HG03066 (cell line): ENCODE measurements around the gene CCDC85C.

Source experiments
- ATAC-seq: cut with Tn5 transposase; IDR thresholded peaks from one replicate; pipeline ENCODE4 v1.9.1; 2021; ENCODE audit warnings: low read depth; ENCODE audit not compliant: unreplicated experiment

CCDC85C gene

GRCh38 chr14:99609245-99610170 lies 5.5 kb upstream of the CCDC85C start:
- no peak for ATAC-seq

DNA sequence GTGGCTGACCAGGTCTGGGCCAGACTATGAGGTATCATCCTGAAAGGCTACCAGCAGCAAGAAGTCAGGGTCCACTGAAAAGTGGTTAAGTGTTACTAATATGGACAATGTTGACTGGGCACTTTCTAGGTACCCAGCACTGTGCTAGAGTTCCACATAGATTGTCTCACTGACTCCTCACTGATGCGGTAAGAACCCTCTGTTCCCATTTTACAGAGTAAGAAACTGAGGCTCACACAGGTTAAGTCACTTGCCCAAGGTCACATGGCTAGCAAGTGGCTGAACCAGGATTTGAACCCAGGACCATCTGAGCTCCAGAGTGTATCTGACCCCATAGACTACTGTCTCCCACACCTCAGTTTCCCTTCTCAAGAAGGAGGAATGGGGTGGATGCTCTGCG lies 4.6 kb upstream of the CCDC85C start:
- no peak for ATAC-seq

- no peak for ATAC-seq
Observed at GRCh38 chr14:99606359-99606758, 2.4 kb upstream of the CCDC85C start.

DNA sequence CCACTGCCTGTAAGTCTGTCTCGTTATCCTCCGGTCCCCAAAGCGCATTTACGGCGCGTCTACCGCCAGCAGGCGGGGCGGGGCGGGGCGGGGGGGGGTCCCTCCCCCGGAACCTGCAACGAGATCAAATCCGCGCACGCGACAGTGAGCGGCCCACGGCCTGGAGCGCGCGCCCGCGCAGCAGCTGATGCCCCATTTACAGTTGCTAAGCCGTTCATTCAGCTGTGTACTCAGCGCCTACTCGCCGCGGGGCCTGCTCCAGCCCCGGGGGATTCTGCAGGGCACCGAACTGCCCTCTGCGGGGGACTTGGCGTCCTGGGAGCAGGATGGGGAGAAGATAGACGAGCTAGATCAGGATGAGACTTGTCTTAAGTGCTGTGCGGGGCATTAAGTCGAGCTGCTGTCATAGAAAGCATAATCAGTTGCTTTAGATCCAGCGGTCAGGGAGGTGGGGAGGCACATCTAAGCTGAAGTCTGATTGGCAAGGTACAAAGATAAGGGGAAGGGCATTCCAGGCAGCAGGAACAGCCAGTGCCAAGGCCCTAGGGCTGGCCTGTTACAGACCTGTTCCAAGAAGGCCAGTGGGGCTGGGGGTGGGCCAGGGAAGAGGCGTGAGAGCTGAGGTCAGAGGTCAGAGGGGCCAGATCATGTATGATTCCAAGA lies 1.4 kb upstream of the CCDC85C start:
- ATAC-seq = no peak

- ATAC-seq = peak; percentile 32
Observed at GRCh38 chr14:99604766-99605298, 825 bp upstream of the CCDC85C start.

GRCh38 chr14:99604278-99604765 lies 315 bp upstream of the CCDC85C start:
- peak; percentile 80 for ATAC-seq

DNA sequence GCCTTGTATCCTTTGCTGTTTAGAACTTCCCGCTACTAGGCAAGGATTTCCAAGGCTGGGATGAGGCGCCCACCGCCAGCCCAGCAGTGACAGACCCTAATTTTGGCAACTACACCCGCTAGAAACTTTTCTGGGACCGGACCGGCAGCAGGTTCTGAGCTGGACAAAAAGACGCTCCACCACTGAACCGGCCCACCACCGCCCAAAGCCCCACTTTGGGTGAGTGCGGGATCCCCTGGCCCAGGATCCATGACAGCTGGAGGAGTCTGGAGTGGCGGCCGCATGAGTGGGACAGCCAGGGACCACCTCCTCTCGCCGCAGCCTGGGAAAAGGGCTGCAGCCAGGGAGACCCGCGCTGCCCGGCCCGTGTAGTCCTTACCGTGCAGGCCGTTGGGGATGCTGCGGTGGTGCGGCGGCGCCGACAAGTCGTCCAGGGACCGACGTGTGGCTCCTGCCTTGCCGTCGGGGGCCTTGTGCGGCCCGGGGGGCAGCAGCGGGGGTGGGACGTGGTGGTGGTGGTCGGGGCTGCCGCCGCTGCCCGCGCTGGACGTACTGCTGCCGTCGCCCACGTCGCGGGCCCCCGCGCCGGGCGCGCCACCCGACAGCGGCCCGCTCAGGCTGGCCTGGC lies 1.1 kb downstream of the CCDC85C start:
- no peak for ATAC-seq

DNA sequence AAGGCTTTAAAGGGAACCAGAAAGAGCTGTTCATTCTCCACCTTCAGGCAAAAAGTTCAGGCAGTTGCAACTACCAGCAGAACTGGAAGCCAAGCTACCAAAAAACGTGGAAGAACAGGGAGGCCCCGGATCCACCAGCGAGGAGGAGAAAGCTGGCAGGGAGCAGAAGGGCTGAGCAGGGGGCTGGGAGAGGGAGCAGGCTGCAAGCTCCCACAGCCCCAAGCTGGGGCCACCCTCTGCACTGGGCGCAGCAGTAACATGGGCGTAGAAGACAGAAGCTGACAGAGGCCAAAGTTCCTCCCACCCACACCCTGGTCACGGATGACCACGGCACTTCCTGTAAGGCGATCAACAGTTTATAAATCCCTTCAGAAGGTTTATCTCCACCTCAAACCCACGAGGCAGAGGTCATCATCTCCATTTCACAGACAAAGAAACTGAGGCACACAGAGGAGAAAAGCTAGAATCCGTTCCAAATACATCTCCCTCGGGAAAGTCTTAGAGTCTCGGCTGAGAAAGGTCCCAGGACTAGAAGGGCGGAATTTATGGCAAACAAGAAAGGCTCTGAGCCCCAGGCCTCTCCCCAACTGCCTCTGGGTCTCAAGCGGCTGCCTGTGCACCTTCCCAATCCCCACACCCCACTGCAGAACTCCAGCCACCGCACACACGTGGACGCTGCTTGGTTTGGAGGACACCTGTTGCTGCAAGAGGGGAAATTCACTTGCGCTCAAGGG lies 1.8 kb downstream of the CCDC85C start:
- ATAC-seq = no peak

DNA sequence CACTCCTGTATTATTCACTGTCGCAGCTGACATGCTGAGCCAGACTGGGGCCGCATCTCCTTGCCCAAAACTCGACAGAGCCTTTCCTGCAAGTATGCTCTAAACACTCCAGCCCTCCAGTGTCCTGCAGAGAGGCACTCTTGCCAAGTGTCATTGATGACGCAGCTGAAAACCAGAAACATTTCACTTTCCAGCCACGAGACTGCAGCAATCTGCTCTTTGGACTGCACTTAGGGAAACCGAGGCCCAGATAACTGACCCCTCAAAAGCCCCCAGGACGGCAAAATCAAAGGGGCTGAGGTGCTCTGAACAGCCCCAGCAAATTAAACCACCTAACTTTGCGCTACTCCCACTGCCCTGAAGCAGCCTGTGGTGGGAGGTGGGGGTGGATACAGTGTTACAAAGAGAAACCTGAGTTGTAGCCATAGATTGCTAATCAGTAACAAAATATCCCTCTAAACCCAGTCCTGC lies 2.6 kb downstream of the CCDC85C start:
- no peak for ATAC-seq

DNA sequence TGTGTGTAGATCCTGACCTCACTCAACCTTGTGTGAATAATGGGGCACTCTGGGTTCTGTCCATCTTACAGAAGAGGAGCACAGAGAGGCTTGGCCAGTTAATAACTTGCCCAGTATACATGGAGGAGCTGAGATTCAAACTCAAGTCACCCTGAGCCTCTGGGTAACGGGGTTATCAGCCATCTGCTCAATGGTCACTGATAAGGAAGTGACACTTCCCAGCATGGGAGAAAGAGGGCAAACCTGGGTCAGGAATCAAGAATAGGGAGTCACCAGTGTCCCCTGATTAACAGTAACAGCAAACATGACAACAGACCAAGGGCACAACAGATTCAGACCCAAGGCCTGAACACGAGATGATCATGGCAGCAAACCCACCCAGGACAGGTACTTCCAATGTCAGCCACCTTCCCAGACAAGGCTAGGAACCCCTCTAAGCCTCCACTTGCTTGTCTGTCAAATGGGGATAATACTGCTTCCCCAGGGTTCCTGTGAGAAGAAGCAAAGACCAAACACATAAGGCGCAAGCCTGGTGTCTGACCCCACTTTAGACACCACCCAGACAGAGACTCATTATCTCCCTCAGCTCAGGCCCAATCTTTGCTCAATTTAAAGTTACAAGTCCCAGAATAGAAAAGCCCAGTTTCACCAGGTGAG lies 3.6 kb downstream of the CCDC85C start:
- no peak for ATAC-seq

DNA sequence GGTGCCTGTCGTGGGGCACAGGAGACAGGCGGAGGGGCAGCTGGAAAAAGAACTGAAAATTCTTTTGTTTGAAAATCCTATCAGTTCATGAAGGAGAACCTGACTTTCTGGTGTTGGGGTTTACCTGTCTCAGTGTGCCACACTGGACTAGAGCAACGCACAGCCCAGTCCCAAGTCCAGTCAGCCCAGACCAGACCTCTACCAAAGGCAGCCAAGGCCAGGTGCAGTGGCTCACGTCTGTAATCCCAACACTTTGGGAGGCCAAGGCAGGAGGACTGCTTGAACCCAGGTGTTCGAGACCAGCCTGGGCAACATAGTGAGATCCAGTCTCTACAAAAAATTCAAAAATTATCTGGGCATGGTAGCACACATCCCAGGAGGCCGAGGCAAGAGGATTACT lies 4.6 kb downstream of the CCDC85C start:
- no peak for ATAC-seq

DNA sequence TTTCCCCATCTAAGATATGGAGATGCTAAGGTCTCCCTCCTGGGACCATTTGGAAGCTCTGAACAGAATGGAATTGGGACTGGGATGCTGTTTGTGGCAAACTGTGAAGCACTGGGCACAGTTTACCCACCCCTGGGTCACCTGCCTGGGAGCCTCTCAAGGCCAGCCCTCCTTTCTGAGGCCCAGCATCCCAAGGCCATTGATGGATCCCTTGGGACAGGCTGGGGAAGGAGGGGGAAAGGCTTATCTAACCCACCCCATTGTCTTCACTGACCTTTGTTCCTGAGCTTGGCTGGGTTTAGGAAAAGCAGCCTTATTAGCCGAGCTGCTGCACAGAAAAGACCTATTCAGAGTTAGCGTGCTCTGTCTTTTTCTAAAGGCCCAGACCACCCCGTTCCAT lies 5.2 kb downstream of the CCDC85C start:
- no peak for ATAC-seq

DNA sequence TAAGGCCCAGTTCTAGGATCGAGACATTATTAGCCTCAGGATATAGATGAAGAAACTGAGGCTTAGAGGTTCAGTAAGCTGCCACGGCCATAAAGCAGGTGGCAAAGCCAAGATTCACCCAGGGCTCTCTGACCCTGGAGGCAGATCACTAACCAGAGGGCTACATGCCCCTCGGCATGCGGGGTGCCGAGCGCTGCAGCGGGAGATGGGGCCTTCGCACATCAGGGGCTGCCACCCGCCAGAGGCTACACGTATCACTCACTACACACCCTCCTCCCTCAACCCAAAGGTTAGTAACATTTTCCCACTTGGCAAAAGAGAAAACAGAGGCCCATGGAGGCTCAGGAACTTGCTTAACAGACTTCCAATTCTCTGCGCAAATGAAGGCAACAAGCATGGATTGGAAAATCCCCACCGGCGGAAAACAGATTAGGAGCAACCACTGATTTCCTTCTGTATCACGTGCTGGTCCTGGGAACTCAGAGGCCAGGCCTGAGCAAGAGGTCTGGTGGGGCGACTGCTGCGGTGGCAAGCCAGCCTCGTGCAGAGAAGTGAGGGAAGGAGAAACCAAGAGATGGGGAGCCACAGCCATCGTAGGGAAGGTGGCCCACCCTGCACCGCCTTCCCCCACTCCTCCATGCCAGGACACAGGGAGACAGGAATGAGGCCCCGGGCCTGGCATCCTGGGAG lies 6.0 kb downstream of the CCDC85C start:
- no peak for ATAC-seq

DNA sequence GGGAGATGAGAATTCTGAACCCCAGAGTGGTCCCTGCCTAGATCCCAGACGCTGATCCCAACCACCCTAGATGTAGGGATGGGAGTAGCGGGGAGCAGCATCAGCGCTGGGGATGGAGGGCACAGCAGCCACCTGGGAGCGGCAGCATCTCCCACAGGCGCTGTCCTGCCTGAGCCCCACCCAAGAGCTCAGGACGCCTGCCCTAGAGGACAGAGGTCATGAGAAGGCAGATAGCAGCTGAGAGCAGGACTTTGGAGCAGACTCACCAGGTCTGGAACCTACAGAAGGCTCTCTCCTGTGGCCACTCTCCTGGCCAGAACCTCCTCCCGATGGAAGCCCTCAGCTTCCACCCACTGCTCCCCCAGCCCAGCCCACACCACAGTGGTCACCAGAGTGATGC lies 7.2 kb downstream of the CCDC85C start:
- no peak for ATAC-seq

GRCh38 chr14:99596071-99596627 lies 7.9 kb downstream of the CCDC85C start:
- no peak for ATAC-seq

DNA sequence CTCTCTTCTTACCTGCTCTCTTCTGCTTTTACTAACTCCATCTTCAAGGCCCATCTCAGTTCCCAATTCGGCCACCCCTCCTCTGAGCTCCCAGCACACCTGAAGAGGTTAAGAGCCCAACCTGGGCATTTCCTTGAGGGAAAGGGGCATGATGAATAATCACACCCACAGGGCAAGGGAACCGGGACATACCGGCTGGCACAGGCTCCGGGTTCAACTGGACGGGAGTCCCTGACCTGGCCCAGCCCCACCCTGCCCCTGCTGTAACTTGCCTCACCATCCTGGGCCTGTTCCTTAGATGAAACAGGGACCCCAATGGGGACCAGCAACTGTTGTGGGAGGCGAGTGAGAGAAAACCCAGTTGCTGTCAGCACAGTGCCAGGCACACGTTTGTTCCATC lies 8.5 kb downstream of the CCDC85C start:
- ATAC-seq = no peak

DNA sequence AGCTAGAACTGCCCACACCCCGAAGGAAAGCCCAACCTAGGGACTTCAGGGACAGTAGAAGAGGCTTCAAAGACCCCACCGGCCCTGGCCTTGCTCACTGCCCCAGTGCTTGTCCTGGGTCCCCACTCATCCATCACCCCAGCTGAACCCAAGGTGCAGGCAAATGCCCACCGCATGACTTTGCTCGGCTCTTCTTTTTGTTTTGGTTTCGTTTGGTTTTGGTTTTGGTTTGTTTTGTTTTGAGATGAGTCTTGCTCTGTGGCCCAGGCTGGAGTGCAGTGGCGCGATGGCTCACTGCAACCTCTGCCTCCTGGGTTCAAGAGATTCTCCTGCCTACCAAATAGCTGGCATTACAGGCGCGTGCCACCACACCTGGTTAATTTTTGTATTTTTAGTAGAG lies 9.0 kb downstream of the CCDC85C start:
- ATAC-seq = peak; percentile 97

DNA sequence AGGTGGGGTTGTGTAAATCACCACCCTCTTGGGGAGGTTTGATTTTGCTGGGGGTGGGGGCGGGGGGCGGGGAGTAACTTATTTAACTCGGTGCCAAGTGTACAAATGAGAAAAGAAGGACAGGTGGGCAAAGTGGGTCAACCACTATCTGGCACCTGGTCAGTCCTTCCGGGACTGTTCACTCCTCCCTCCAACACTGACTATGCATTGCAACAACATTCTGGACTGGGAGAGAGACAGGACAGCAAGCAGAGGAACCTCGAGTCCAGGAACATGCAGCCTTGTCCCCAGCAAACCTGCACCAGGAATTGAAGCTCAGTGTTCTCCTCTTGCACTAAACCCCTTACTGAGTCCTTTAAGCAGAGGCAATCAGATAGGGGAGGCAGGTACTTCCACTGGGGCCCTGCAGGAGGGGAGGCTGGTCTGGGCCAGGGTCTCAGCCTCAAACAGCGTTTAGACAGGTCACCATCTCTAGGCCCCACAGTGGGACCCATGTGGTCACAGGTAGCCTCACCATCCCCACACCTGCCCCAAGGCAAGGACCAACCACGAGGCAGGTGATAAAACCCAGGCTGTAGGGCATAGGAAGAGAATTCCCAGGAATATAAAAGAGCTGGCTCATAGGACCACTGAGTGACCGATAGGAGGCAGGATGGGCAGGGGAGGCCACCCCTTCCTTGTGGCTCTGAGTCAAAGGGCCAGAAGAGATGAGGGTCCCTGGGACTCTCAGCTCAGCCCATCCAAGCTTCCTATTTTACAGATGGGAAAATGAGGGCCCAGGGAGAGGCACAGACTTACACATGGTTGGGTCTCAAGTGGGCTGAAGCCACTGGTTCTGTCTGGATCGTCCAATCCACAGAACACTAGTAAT lies 9.8 kb downstream of the CCDC85C start:
- ATAC-seq = no peak
